GM12878 (cell line): Measurements from ENCODE around the gene SCYL1. TPM values are rescaled to one million over a fixed set of nuclear protein-coding genes. Genes with fewer than 3 reads are reported as not detected.

Experiments used
- ASH2L ChIP-seq: fragments of 300-600, 200-600 bp; sonication (generic); IDR thresholded peaks from 2 replicates; pipeline ENCODE4 v1.6.1; 2017; ENCODE audit warnings: low read depth, mild to moderate bottlenecking, borderline replicate concordance
- BRCA1 ChIP-seq: IDR thresholded peaks from 2 replicates; pipeline ENCODE4 v1.6.1; 2011; ENCODE audit warnings: low read depth, low read length, improper control_type of control experiment
- ETV6 ChIP-seq, 2 experiments: fragments of 450-650 bp in 1 of 2; IDR thresholded peaks in 1 of 2; conservative IDR thresholded peaks in 1 of 2; 2 replicates each; pipeline ENCODE4 v1.6.1; 2014; ENCODE audit warnings: antibody characterized with exemption in 1 of 2, borderline replicate concordance in 1 of 2, low read depth in 1 of 2, mild to moderate bottlenecking in 1 of 2, moderate library complexity in 1 of 2
- GABPA ChIP-seq: IDR thresholded peaks from 2 replicates; pipeline ENCODE4 v1.6.1; 2014; ENCODE audit warnings: antibody characterized with exemption, low read depth, mild to moderate bottlenecking, inconsistent platforms
- IKZF1 ChIP-seq: fragments of 450-650 bp; conservative IDR thresholded peaks from 2 replicates; pipeline ENCODE4 v1.6.1; 2017; ENCODE audit warnings: antibody characterized with exemption, mild to moderate bottlenecking
- JUNB ChIP-seq: IDR thresholded peaks from 2 replicates; pipeline ENCODE4 v1.6.1; 2016; ENCODE audit warnings: antibody characterized with exemption, mild to moderate bottlenecking
- MTA2 ChIP-seq: fragments of 450-650 bp; IDR thresholded peaks from 2 replicates; pipeline ENCODE4 v1.6.1; 2016; ENCODE audit warnings: low read depth, mild to moderate bottlenecking, moderate library complexity
- NBN ChIP-seq: fragments of 450-650 bp; IDR thresholded peaks from 2 replicates; pipeline ENCODE4 v1.6.1; 2016
- NRF1 ChIP-seq: conservative IDR thresholded peaks from 2 replicates; pipeline ENCODE4 v1.6.1; 2011; ENCODE audit warnings: mild to moderate bottlenecking, low read depth, low read length, improper control_type of control experiment
- SMARCA5 ChIP-seq: fragments of 450-650 bp; IDR thresholded peaks from 2 replicates; pipeline ENCODE4 v1.6.1; 2017; ENCODE audit warnings: mild to moderate bottlenecking
- ZNF384 ChIP-seq: IDR thresholded peaks from 2 replicates; pipeline ENCODE4 v1.6.1; 2012; ENCODE audit warnings: low read depth, mild to moderate bottlenecking, low read length, improper control_type of control experiment, borderline replicate concordance
- ZSCAN29 ChIP-seq: fragments of 450-650 bp; IDR thresholded peaks from 2 replicates; pipeline ENCODE4 v1.6.1; 2017; ENCODE audit warnings: mild to moderate bottlenecking, moderate library complexity
- polyA plus RNA-seq, 11 experiments: library from polyadenylated mRNA; depleted of rRNA in 4 of 11; unstranded in 6 of 11; stranded (reverse) in 5 of 11; fragments of >200 nt; fragmentation: Nextera tagmentation in 4 of 11; fragmentation: Illumina TruSeq in 1 of 11; extraction: Ambion mirVana in 4 of 11; extraction: Trizol in 1 of 11; gene quantifications; 1 replicate in 1 of 11; 2 replicates in 10 of 11; pipeline versions ENCODE4 v1.2.1 to v1.2.3, GENCODE V29; 2011 to 2016; ENCODE audit warnings: inconsistent platforms in 2 of 11, missing spikeins in 2 of 11, low read depth in 1 of 11
- total RNA-seq, 4 experiments: library from RNA; depleted of rRNA in 3 of 4; stranded (reverse); fragments of >200 nt in 3 of 4; fragmentation: Illumina TruSeq in 1 of 4; extraction: Trizol in 1 of 4; gene quantifications; 2 replicates each; pipeline versions ENCODE4 v1.2.1 to v1.2.3, GENCODE V29; 2013 to 2021
- TF ChIP-seq, protein P1 (sequence below): fragments of 150-350 bp; IDR thresholded peaks from 2 replicates; pipeline ENCODE4 v1.6.1; 2014; ENCODE audit warnings: mild to moderate bottlenecking, low read depth, low read length
- TF ChIP-seq, protein P2 (sequence below): fragments of 450-650 bp; IDR thresholded peaks from 2 replicates; pipeline ENCODE4 v1.6.1; 2017; ENCODE audit warnings: antibody characterized with exemption, mild to moderate bottlenecking, moderate library complexity
- TF ChIP-seq, protein P3 (sequence below): fragments of 450-650 bp; IDR thresholded peaks from 2 replicates; pipeline ENCODE4 v1.6.1; 2017; ENCODE audit warnings: mild to moderate bottlenecking, moderate library complexity
- TF ChIP-seq, protein P4 (sequence below): IDR thresholded peaks from 2 replicates; pipeline ENCODE4 v1.6.1; 2012; ENCODE audit warnings: low read depth, low read length, improper control_type of control experiment
- TF ChIP-seq, protein P5 (sequence below): fragments of 450-650 bp; IDR thresholded peaks from 2 replicates; pipeline ENCODE4 v1.6.1; 2017; ENCODE audit warnings: borderline replicate concordance
- TF ChIP-seq, protein P6 (sequence below): IDR thresholded peaks from 2 replicates; pipeline ENCODE4 v1.6.1; 2011; ENCODE audit warnings: borderline replicate concordance, low read depth, mild to moderate bottlenecking, moderate library complexity, mixed read lengths, low read length; ENCODE audit not compliant: insufficient read depth; ENCODE audit errors: extremely low read length

SCYL1 gene
- total and polyA plus RNA-seq, 10 of the 15 experiments (the other 5 are each of a cell fraction or from before 2014, with no cell fraction given), result 0.80 to 82.7 (median 51.2) TPM

DNA sequence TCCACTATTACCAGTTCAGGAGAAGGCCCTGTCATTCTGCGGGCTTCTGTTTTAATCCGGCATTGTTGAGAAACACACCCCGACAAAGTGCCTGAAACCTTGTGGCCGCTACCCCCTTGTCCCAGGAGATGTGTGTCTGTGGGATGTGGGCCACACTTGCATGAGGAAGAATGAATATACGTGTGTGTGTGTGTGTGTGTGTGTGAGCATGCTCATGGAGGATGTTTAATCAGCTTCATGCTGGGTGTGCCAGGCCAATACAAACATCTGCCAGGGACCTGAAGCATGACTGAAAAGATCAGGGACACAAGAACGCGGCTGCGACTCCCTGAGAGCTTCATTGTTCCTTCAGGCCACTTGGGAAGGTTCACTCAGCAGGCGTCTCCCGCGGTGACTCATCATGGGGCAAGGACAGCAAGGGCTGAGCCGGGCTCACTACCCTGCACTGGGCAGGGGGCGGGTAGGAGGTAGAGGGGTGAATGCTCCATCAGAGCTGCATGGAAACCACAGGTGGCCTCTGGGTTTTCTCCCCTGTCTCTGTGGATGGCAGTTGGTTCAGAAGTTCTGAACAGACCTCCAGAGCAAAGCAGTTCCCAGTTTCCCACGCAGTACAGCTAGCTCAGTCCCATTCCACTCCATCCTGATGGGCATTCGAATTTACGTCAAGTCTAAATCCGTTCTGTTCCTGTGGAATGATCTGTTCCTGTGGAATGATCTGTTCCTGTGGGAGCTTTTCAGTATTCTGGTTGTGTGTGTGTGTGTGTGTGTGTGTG, 33.1 kb upstream of the SCYL1 start (continued):
- no peak for TF ChIP-seq ASH2L
- no peak for TF ChIP-seq JUNB
- TF ChIP-seq SMARCA5, result 0 out of 2 replicates have a peak, but pooled peaks have one; percentile 27
- no peak for TF ChIP-seq GABPA
- TF ChIP-seq, protein P1, sequence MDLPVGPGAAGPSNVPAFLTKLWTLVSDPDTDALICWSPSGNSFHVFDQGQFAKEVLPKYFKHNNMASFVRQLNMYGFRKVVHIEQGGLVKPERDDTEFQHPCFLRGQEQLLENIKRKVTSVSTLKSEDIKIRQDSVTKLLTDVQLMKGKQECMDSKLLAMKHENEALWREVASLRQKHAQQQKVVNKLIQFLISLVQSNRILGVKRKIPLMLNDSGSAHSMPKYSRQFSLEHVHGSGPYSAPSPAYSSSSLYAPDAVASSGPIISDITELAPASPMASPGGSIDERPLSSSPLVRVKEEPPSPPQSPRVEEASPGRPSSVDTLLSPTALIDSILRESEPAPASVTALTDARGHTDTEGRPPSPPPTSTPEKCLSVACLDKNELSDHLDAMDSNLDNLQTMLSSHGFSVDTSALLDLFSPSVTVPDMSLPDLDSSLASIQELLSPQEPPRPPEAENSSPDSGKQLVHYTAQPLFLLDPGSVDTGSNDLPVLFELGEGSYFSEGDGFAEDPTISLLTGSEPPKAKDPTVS, result no peak
- TF ChIP-seq, protein P2, sequence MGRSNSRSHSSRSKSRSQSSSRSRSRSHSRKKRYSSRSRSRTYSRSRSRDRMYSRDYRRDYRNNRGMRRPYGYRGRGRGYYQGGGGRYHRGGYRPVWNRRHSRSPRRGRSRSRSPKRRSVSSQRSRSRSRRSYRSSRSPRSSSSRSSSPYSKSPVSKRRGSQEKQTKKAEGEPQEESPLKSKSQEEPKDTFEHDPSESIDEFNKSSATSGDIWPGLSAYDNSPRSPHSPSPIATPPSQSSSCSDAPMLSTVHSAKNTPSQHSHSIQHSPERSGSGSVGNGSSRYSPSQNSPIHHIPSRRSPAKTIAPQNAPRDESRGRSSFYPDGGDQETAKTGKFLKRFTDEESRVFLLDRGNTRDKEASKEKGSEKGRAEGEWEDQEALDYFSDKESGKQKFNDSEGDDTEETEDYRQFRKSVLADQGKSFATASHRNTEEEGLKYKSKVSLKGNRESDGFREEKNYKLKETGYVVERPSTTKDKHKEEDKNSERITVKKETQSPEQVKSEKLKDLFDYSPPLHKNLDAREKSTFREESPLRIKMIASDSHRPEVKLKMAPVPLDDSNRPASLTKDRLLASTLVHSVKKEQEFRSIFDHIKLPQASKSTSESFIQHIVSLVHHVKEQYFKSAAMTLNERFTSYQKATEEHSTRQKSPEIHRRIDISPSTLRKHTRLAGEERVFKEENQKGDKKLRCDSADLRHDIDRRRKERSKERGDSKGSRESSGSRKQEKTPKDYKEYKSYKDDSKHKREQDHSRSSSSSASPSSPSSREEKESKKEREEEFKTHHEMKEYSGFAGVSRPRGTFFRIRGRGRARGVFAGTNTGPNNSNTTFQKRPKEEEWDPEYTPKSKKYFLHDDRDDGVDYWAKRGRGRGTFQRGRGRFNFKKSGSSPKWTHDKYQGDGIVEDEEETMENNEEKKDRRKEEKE, result no peak
- no peak for TF ChIP-seq MTA2
- no peak for TF ChIP-seq ETV6 (conservative IDR thresholded peaks at IDR 0.05 in 1 of 2, IDR thresholded peaks at IDR 0.05 in 1 of 2; ENCODE audit: borderline replicate concordance in 1 of 2, low read depth in 1 of 2)
- TF ChIP-seq BRCA1, result no peak
- no peak for TF ChIP-seq ZNF384
- TF ChIP-seq, protein P3, sequence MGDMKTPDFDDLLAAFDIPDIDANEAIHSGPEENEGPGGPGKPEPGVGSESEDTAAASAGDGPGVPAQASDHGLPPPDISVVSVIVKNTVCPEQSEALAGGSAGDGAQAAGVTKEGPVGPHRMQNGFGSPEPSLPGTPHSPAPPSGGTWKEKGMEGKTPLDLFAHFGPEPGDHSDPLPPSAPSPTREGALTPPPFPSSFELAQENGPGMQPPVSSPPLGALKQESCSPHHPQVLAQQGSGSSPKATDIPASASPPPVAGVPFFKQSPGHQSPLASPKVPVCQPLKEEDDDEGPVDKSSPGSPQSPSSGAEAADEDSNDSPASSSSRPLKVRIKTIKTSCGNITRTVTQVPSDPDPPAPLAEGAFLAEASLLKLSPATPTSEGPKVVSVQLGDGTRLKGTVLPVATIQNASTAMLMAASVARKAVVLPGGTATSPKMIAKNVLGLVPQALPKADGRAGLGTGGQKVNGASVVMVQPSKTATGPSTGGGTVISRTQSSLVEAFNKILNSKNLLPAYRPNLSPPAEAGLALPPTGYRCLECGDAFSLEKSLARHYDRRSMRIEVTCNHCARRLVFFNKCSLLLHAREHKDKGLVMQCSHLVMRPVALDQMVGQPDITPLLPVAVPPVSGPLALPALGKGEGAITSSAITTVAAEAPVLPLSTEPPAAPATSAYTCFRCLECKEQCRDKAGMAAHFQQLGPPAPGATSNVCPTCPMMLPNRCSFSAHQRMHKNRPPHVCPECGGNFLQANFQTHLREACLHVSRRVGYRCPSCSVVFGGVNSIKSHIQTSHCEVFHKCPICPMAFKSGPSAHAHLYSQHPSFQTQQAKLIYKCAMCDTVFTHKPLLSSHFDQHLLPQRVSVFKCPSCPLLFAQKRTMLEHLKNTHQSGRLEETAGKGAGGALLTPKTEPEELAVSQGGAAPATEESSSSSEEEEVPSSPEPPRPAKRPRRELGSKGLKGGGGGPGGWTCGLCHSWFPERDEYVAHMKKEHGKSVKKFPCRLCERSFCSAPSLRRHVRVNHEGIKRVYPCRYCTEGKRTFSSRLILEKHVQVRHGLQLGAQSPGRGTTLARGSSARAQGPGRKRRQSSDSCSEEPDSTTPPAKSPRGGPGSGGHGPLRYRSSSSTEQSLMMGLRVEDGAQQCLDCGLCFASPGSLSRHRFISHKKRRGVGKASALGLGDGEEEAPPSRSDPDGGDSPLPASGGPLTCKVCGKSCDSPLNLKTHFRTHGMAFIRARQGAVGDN, result no peak; the same call in 1 of the 2 replicates
- TF ChIP-seq, protein P4, sequence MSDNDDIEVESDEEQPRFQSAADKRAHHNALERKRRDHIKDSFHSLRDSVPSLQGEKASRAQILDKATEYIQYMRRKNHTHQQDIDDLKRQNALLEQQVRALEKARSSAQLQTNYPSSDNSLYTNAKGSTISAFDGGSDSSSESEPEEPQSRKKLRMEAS, result no peak
- no peak for TF ChIP-seq NRF1
- TF ChIP-seq ZSCAN29, result no peak
- TF ChIP-seq NBN, result peak; percentile 86
- TF ChIP-seq, protein P5, sequence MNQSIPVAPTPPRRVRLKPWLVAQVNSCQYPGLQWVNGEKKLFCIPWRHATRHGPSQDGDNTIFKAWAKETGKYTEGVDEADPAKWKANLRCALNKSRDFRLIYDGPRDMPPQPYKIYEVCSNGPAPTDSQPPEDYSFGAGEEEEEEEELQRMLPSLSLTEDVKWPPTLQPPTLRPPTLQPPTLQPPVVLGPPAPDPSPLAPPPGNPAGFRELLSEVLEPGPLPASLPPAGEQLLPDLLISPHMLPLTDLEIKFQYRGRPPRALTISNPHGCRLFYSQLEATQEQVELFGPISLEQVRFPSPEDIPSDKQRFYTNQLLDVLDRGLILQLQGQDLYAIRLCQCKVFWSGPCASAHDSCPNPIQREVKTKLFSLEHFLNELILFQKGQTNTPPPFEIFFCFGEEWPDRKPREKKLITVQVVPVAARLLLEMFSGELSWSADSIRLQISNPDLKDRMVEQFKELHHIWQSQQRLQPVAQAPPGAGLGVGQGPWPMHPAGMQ, result no peak
- peak; percentile 81 for TF ChIP-seq IKZF1
- TF ChIP-seq, protein P6, sequence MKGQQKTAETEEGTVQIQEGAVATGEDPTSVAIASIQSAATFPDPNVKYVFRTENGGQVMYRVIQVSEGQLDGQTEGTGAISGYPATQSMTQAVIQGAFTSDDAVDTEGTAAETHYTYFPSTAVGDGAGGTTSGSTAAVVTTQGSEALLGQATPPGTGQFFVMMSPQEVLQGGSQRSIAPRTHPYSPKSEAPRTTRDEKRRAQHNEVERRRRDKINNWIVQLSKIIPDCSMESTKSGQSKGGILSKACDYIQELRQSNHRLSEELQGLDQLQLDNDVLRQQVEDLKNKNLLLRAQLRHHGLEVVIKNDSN, result no peak
